K562 (cell line): ENCODE measurements around the gene LRMDA. TPM values are rescaled to one million over a fixed set of nuclear protein-coding genes. Genes with fewer than 3 reads are reported as not detected.

ENCODE experiments used
- DPF2 ChIP-seq: fragments of 450-650 bp; IDR thresholded peaks from 2 replicates; pipeline ENCODE4 v1.6.1; 2016
- ELF4 ChIP-seq: fragments of 450-650 bp; formaldehyde crosslinking; IDR thresholded peaks from 2 replicates; pipeline ENCODE4 v1.4.0; 2022; ENCODE audit warnings: missing genetic modification characterization
- FUS ChIP-seq: fragments of 200-400 bp; formaldehyde crosslinking; optimal IDR thresholded peaks from 2 replicates; pipeline ENCODE3; 2017; ENCODE audit warnings: low read depth, low read length
- HBP1 ChIP-seq: fragments of 450-650 bp; formaldehyde crosslinking; IDR thresholded peaks from 2 replicates; pipeline ENCODE4 v1.4.0; 2022; ENCODE audit warnings: missing genetic modification characterization
- IFI16 ChIP-seq: fragments of 250-450 bp; sonication (Bioruptor Pico); IDR thresholded peaks from 2 replicates; pipeline ENCODE4 v2.1.2; 2022; ENCODE audit warnings: mild to moderate bottlenecking, inconsistent platforms
- POLR2AphosphoS5 ChIP-seq: IDR thresholded peaks from 2 replicates; pipeline ENCODE4 v1.6.1; 2011; ENCODE audit warnings: mild to moderate bottlenecking, low read depth, low read length, moderate library complexity; ENCODE audit not compliant: control insufficient read depth, insufficient read depth
- POLR2G ChIP-seq: fragments of 200-400 bp; formaldehyde crosslinking; IDR thresholded peaks from 2 replicates; pipeline ENCODE4 v1.6.1; 2017; ENCODE audit warnings: low read depth, mild to moderate bottlenecking, antibody characterized with exemption, low read length, moderate library complexity
- PRMT5 ChIP-seq: sonication (generic); formaldehyde crosslinking; IDR thresholded peaks from 2 replicates; pipeline ENCODE4 v1.5.0; 2020; ENCODE audit warnings: missing genetic modification reagents
- RBM25 ChIP-seq: fragments of 200-400 bp; formaldehyde crosslinking; IDR thresholded peaks from 2 replicates; pipeline ENCODE4 v1.6.1; 2018; ENCODE audit warnings: low read length, low read depth, moderate library complexity; ENCODE audit not compliant: severe bottlenecking
- SRF ChIP-seq, 2 experiments: fragments of 250-450, 450-650 bp in 1 of 2; sonication (Bioruptor Pico) in 1 of 2; sonication (generic) in 1 of 2; formaldehyde crosslinking; IDR thresholded peaks; 2 replicates each; pipeline versions ENCODE4 v1.5.0 to v1.5.1; 2020 to 2022; ENCODE audit warnings: mild to moderate bottlenecking in 1 of 2, missing genetic modification reagents in 1 of 2
- TCF7 ChIP-seq: sonication (generic); IDR thresholded peaks from 2 replicates; pipeline ENCODE4 v1.6.1; 2016; ENCODE audit warnings: antibody characterized with exemption, borderline replicate concordance
- ZNF253 ChIP-seq: fragments of 250-450 bp; sonication (Bioruptor Pico); conservative IDR thresholded peaks from 2 replicates; pipeline ENCODE4 v1.6.1; 2021; ENCODE audit warnings: mild to moderate bottlenecking
- ZNF318 ChIP-seq, 2 experiments: fragments of 450-650 bp; IDR thresholded peaks; 2 replicates each; pipeline ENCODE4 v1.6.1; 2016; ENCODE audit warnings: mild to moderate bottlenecking in 2 of 2, borderline replicate concordance in 1 of 2, low read depth in 1 of 2, moderate library complexity in 1 of 2
- ZNF408 ChIP-seq: fragments of 250-450 bp; sonication (Bioruptor Pico); IDR thresholded peaks from 2 replicates; pipeline ENCODE4 v1.4.0; 2020; ENCODE audit warnings: low read depth, mild to moderate bottlenecking, moderate library complexity
- polyA plus RNA-seq, 8 experiments: library from polyadenylated mRNA; depleted of rRNA in 4 of 8; stranded (reverse) in 5 of 8; unstranded in 3 of 8; fragments of >200 nt; fragmentation: Nextera tagmentation in 2 of 8; fragmentation: Illumina TruSeq in 1 of 8; extraction: Ambion mirVana in 2 of 8; extraction: Trizol in 1 of 8; gene quantifications; 2 replicates each; pipeline versions ENCODE4 v1.2.1 to v1.2.3, GENCODE V29; 2011 to 2014; ENCODE audit warnings: inconsistent platforms in 1 of 8, missing spikeins in 1 of 8
- total RNA-seq, 7 experiments: library from RNA; depleted of rRNA in 6 of 7; stranded (reverse); fragments of >200 nt in 6 of 7; fragmentation: Illumina TruSeq in 2 of 7; extraction: Trizol in 2 of 7; gene quantifications; 2 replicates each; pipeline versions ENCODE4 v1.2.1 to v1.2.3, GENCODE V29; 2011 to 2021; ENCODE audit warnings: low replicate concordance in 1 of 7

LRMDA gene
- total and polyA plus RNA-seq, 9 of the 15 experiments (the other 6 are each of a cell fraction or from before 2014, with no cell fraction given), result 0.25 TPM; not detected in 8

- TF ChIP-seq ZNF318 (IDR thresholded peaks at IDR 0.05; ENCODE audit: borderline replicate concordance in 1 of 2, low read depth in 1 of 2) (no peak), ZNF408 (CRISPR knock-in tag) (no peak), RBM25 (no peak), ELF4 (CRISPR knock-in tag) (no peak), POLR2G (no peak), FUS (no peak), DPF2 (no peak), ZNF253 (CRISPR knock-in tag) (no peak), SRF (CRISPR knock-in tag; IDR thresholded peaks at IDR 0.05) (no peak), POLR2AphosphoS5 (no peak), TCF7 (no peak), IFI16 (no peak), HBP1 (CRISPR knock-in tag) (no peak), PRMT5 (no peak)
Observed at GRCh38 chr10:75575940-75576339, 144.5 kb downstream of the LRMDA start (continued).
